Esophagus muscularis mucosa (tissue), 3 donors: ENCODE results near the gene P4HTM.

Source experiments
- POLR2A ChIP-seq: fragments of 450-650 bp; IDR thresholded peaks from one replicate; pipeline ENCODE4 v1.6.1; 2017; ENCODE audit warnings: antibody characterized with exemption, moderate library complexity, mild to moderate bottlenecking, low read depth
- TF ChIP-seq, protein P1 (sequence below), 3 experiments: fragments of 200-600 bp in 2 of 3; fragments of 450-650 bp in 1 of 3; sonication (generic) in 2 of 3; IDR thresholded peaks; one replicate each; pipeline ENCODE4 v1.5.1; 2017 to 2019; ENCODE audit warnings: antibody characterized with exemption in 3 of 3, mild to moderate bottlenecking in 2 of 3, moderate library complexity in 1 of 3

DNA sequence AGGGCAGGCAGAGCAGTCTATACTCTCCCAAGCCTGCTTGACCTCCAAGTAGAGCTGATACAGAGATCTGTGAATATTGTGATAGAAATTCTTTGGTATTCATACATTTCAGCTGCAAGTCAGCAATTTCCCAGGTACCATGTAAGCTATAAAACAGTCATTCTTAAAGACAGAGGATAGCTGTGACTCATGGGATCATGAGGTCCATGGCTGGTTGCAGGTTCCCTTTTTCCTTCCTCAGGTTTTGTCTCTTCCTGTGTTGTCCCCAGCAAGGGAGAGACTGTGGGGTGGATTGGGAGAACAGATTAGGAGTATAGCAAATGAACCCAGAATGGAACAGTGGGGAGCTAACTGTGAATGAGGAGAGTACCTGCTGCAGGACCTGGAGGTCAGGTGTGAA, 5.4 kb upstream of the P4HTM start:
- TF ChIP-seq, protein P1, sequence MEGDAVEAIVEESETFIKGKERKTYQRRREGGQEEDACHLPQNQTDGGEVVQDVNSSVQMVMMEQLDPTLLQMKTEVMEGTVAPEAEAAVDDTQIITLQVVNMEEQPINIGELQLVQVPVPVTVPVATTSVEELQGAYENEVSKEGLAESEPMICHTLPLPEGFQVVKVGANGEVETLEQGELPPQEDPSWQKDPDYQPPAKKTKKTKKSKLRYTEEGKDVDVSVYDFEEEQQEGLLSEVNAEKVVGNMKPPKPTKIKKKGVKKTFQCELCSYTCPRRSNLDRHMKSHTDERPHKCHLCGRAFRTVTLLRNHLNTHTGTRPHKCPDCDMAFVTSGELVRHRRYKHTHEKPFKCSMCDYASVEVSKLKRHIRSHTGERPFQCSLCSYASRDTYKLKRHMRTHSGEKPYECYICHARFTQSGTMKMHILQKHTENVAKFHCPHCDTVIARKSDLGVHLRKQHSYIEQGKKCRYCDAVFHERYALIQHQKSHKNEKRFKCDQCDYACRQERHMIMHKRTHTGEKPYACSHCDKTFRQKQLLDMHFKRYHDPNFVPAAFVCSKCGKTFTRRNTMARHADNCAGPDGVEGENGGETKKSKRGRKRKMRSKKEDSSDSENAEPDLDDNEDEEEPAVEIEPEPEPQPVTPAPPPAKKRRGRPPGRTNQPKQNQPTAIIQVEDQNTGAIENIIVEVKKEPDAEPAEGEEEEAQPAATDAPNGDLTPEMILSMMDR (IDR thresholded peaks at IDR 0.05) = no peak
- TF ChIP-seq POLR2A = no peak
